ENCODE results near the gene SLC8A2.

DNA sequence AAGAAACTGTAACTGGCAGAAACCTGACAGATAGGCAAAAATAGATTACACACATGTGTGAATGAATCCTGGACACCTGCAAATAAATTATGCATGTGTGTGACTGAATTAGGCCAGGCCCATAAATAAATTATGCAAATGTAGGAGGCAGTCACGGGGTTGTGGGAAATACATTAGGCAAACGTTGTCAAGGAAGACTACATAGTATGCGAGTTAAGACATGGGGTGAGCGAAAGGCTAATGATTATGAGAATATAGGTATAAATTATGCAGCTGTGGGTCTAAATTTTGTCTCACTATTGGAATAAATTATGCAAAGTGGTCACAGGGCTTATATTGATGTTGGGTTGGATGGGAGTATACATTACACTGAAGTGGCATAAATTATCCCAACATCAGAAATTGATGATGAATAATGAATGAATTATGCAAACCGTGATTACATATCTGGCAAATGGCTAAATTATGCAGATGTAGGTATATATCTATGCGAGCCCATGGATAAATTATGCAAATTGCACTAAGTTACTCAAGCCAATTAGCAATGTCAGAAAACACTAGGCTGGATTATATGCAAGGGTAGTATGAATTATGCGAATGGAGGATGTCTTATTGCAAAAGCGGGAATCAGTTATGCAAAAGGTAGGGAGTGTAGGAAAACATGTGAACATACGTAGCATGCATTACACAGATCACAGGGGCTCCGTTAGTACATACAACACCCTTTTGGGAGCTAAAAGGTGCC is 6.8 kb downstream of the SLC8A2 start:
- TF ChIP-seq, protein P1, sequence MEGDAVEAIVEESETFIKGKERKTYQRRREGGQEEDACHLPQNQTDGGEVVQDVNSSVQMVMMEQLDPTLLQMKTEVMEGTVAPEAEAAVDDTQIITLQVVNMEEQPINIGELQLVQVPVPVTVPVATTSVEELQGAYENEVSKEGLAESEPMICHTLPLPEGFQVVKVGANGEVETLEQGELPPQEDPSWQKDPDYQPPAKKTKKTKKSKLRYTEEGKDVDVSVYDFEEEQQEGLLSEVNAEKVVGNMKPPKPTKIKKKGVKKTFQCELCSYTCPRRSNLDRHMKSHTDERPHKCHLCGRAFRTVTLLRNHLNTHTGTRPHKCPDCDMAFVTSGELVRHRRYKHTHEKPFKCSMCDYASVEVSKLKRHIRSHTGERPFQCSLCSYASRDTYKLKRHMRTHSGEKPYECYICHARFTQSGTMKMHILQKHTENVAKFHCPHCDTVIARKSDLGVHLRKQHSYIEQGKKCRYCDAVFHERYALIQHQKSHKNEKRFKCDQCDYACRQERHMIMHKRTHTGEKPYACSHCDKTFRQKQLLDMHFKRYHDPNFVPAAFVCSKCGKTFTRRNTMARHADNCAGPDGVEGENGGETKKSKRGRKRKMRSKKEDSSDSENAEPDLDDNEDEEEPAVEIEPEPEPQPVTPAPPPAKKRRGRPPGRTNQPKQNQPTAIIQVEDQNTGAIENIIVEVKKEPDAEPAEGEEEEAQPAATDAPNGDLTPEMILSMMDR (IDR thresholded peaks at IDR 0.05; ENCODE audit: control extremely low read depth in 1 of 3, insufficient read depth in 1 of 3, low read depth in 1 of 3, low read length in 3 of 3): no peak
- TF ChIP-seq JUN (IDR thresholded peaks at IDR 0.05; ENCODE audit: low read depth, low read length) (no peak), CHD1 (IDR thresholded peaks at IDR 0.05; ENCODE audit: low read depth, low read length) (no peak), TAF1 (IDR thresholded peaks at IDR 0.05; ENCODE audit: low read depth, low read length) (no peak), EZH2 (IDR thresholded peaks at IDR 0.05; ENCODE audit: low read depth, low read length, severe bottlenecking) (no peak), CEBPB (IDR thresholded peaks at IDR 0.05; ENCODE audit: low read depth, low read length) (no peak), ZNF274 (IDR thresholded peaks at IDR 0.05; ENCODE audit: borderline replicate concordance, extremely low read depth, low read length) (no peak), RNF2 (IDR thresholded peaks at IDR 0.05; ENCODE audit: borderline replicate concordance, low read depth, low read length, missing control alignments, poor library complexity, severe bottlenecking) (no peak), BCL11A (IDR thresholded peaks at IDR 0.05; ENCODE audit: low read depth in 2 of 2, low read length in 2 of 2) (no peak), TEAD4 (IDR thresholded peaks at IDR 0.05; ENCODE audit: low read depth, low read length) (no peak), NRF1 (IDR thresholded peaks at IDR 0.05; ENCODE audit: low read depth, low read length) (no peak), RFX5 (IDR thresholded peaks at IDR 0.05; ENCODE audit: borderline replicate concordance, low read depth, low read length) (no peak)
- TF ChIP-seq, protein P2, sequence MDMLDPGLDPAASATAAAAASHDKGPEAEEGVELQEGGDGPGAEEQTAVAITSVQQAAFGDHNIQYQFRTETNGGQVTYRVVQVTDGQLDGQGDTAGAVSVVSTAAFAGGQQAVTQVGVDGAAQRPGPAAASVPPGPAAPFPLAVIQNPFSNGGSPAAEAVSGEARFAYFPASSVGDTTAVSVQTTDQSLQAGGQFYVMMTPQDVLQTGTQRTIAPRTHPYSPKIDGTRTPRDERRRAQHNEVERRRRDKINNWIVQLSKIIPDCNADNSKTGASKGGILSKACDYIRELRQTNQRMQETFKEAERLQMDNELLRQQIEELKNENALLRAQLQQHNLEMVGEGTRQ (IDR thresholded peaks at IDR 0.05; ENCODE audit: low read length): no peak
